Natural killer cell (primary cell): Measurements from ENCODE around the gene LYRM4. TPM values are rescaled to one million over a fixed set of nuclear protein-coding genes. Genes with fewer than 3 reads are reported as not detected.

ENCODE experiments used
- ATAC-seq, 3 donors: fragments of 150-1000 bp in 2 of 3; fragments of 200-7000 bp in 1 of 3; cut with Tn5 transposase; 1 replicate in 1 of 3; 2 replicates in 2 of 3; pipeline ENCODE4 v1.10.0; 2021; ENCODE audit warnings: mild to moderate bottlenecking in 2 of 3, moderate library complexity in 2 of 3
- DNase-seq, 2 donors: peaks; one replicate each; pipeline versions ENCODE4 v3.0.0 to v3.0.0-alpha.2; 2013 to 2021; ENCODE audit warnings: mixed read lengths in 1 of 2
- H3K27ac ChIP-seq: one replicate; pipeline ENCODE4 v1.5.1; 2013; ENCODE audit warnings: mild to moderate bottlenecking, low read length
- H3K27me3 ChIP-seq: one replicate; pipeline ENCODE4 v1.6.1; 2013; ENCODE audit warnings: low read length; ENCODE audit not compliant: control insufficient read depth, insufficient read depth
- H3K36me3 ChIP-seq: one replicate; pipeline ENCODE4 v1.6.1; 2013; ENCODE audit warnings: low read length; ENCODE audit not compliant: control insufficient read depth, insufficient read depth
- H3K4me1 ChIP-seq: one replicate; pipeline ENCODE4 v1.6.1; 2013; ENCODE audit warnings: low read length; ENCODE audit not compliant: control insufficient read depth, insufficient read depth
- H3K4me3 ChIP-seq: one replicate; pipeline ENCODE4 v1.5.1; 2013; ENCODE audit warnings: low read length
- H3K9me3 ChIP-seq: one replicate; pipeline ENCODE4 v1.6.1; 2013; ENCODE audit warnings: low read length; ENCODE audit not compliant: control insufficient read depth, insufficient read depth
- H3K27ac Mint-ChIP-seq, 2 donors: one replicate each; pipeline ENCODE4 v1.8.0; 2022; ENCODE audit warnings: mild to moderate bottlenecking in 2 of 2, mixed read lengths in 2 of 2, moderate library complexity in 1 of 2
- H3K27me3 Mint-ChIP-seq, 2 donors: one replicate each; pipeline ENCODE4 v1.8.0; 2022; ENCODE audit warnings: low read depth in 2 of 2, mixed read lengths in 2 of 2
- H3K36me3 Mint-ChIP-seq: one replicate; pipeline ENCODE4 v1.8.0; 2022; ENCODE audit warnings: mixed read lengths
- H3K4me1 Mint-ChIP-seq, 2 donors: one replicate each; pipeline ENCODE4 v1.8.0; 2022; ENCODE audit warnings: mixed read lengths in 2 of 2
- H3K4me3 Mint-ChIP-seq: one replicate; pipeline ENCODE4 v1.8.0; 2022; ENCODE audit warnings: mild to moderate bottlenecking, moderate library complexity, mixed read lengths
- H3K9me3 Mint-ChIP-seq, 2 donors: one replicate each; pipeline ENCODE4 v1.8.0; 2022; ENCODE audit warnings: mixed read lengths in 2 of 2
- WGBS: methylation state at CpG from one replicate; pipeline ENCODE4 v1.1.7; 2013; ENCODE audit warnings: missing lambda C conversion rate; ENCODE audit not compliant: insufficient coverage; 5-methylcytosine and 5-hydroxymethylcytosine counted together
- intact Hi-C: fragments of 100-400 bp; cut with micrococcal nuclease; formaldehyde crosslinking; loops from one replicate; pipeline ENCODE4 v1.14.2; 2022
- total RNA-seq, 4 donors: library from RNA; stranded (reverse); fragments of 120-200 nt in 1 of 4; gene quantifications; one replicate each; pipeline versions ENCODE4 v1.2.3 to v1.2.4, GENCODE V29; 2013 to 2022
- TF ChIP-seq, protein P1 (sequence below): fragments of 200-600 bp; IDR thresholded peaks from one replicate; pipeline ENCODE4 v1.8.0; 2022; ENCODE audit warnings: antibody characterized with exemption

The LYRM4 gene
- total RNA-seq, 3 donors from 2014 or later (not counting 1 experiment from before 2014, with no cell fraction given), result 9.1 to 11.4 (median 11.1) TPM

DNA sequence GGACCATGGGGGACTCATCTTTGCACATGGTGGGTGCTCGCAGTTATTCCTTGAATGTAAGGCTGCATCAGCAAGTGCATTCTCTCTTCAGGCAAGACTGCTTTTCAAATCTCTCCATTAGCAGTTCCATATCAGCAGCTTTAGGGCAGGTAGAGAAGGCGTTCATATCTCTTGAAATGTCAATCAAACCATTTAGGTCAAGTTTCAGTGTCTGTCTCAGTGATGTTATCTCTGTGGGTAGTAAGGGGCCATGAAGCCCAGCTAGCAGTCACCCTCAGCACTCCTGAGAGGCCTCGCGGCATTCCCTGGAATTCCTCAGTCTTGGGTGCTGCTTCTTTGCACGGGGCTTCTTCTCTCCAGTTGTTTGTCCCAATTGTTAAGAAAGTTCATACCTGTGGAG lies 24.8 kb upstream of the LYRM4 start:
- intact Hi-C loops, result no loop called here
- Histone ChIP-seq H3K27ac (no peak overlapping the region), H3K4me3 (no peak overlapping the region), H3K9me3 (no peaks in the 10 kb centered on the region), H3K27me3 (no peaks in the 10 kb centered on the region), H3K36me3 (no peaks in the 10 kb centered on the region), H3K4me1 (no peaks in the 10 kb centered on the region)
- no peak for DNase-seq
- H3K4me3 Mint-ChIP-seq, result no peak overlapping the region
- H3K9me3 Mint-ChIP-seq, result no peaks in the 10 kb centered on the region
- no peaks in the 10 kb centered on the region for H3K36me3 Mint-ChIP-seq
- ATAC-seq, result no peak
- 98% methylated on average over 5 of the region's 5 CpGs for WGBS
- no peak overlapping the region for H3K27ac Mint-ChIP-seq
- TF ChIP-seq, protein P1, sequence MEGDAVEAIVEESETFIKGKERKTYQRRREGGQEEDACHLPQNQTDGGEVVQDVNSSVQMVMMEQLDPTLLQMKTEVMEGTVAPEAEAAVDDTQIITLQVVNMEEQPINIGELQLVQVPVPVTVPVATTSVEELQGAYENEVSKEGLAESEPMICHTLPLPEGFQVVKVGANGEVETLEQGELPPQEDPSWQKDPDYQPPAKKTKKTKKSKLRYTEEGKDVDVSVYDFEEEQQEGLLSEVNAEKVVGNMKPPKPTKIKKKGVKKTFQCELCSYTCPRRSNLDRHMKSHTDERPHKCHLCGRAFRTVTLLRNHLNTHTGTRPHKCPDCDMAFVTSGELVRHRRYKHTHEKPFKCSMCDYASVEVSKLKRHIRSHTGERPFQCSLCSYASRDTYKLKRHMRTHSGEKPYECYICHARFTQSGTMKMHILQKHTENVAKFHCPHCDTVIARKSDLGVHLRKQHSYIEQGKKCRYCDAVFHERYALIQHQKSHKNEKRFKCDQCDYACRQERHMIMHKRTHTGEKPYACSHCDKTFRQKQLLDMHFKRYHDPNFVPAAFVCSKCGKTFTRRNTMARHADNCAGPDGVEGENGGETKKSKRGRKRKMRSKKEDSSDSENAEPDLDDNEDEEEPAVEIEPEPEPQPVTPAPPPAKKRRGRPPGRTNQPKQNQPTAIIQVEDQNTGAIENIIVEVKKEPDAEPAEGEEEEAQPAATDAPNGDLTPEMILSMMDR, result no peak
- H3K27me3 Mint-ChIP-seq, result no peaks in the 10 kb centered on the region
- peaks cover 24 to 25% of the 10 kb centered on the region in 2 donors for H3K4me1 Mint-ChIP-seq

DNA sequence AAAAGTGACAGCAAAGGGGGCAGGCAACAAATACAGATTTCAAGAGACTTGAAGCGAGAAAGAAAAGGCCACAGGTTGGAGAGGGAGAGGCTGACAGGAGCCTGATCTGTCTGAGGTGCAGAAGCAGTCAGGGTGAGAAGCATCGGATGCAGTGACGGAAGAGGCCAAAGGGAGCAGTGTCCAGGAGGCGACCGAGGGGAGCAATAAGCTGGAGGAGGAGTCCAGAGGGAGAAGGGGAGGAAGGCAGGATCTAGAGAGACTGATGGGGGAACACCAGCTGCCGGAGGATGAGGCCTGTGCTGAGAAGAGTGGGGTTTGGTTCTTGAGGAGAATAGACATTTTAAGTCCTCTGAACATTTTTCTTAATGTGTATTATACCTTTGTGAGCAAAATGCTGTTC lies 24.3 kb upstream of the LYRM4 start:
- intact Hi-C loops, result no loop called here
- H3K9me3 ChIP-seq, result no peaks in the 10 kb centered on the region
- Mint-ChIP-seq H3K4me3 (no peak overlapping the region), H3K27me3 (no peaks in the 10 kb centered on the region), H3K36me3 (no peaks in the 10 kb centered on the region), H3K4me1 (peaks cover 24 to 29% of the 10 kb centered on the region in 2 donors), H3K27ac (no peak overlapping the region), H3K9me3 (no peaks in the 10 kb centered on the region)
- TF ChIP-seq, protein P1, result no peak
- no peaks in the 10 kb centered on the region for H3K4me1 ChIP-seq
- H3K27ac ChIP-seq, result no peak overlapping the region
- H3K27me3 ChIP-seq, result no peaks in the 10 kb centered on the region
- DNase-seq (no peak), ATAC-seq (no peak)
- WGBS, result 95% methylated on average over 6 of the region's 6 CpGs
- no peak overlapping the region for H3K4me3 ChIP-seq
- H3K36me3 ChIP-seq, result no peaks in the 10 kb centered on the region

DNA sequence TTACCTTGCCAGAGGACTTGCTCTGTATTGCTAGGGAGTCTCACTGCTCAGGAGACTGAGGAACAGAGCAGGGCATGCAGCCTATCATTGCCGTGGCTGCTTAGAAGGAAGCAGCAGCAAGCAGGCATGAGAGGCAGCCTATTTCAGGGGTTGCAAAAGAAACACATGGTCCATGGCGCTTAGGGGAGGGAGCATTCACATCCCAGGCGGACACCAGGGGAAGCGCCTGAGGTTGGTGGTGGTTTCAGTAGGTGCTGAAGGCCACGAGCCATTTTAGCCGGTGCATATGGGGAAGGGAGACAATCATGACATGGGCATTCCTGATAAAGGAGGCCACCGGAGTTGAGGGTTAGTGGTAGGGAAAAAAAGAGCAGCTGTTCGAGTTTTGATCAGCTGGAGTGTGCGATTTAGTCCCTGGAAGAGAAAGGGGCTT lies 21.5 kb upstream of the LYRM4 start:
- no peaks in the 10 kb centered on the region for H3K27me3 ChIP-seq
- DNase-seq, result no peak
- no peak overlapping the region for H3K4me3 ChIP-seq
- H3K4me1 Mint-ChIP-seq, result peaks cover 13 to 16% of the 10 kb centered on the region in 2 donors
- no peaks in the 10 kb centered on the region for H3K9me3 ChIP-seq
- 94% methylated on average over 9 of the region's 9 CpGs for WGBS
- intact Hi-C loops, result no loop called here
- no peaks in the 10 kb centered on the region for H3K36me3 Mint-ChIP-seq
- no peaks in the 10 kb centered on the region for H3K9me3 Mint-ChIP-seq
- no peaks in the 10 kb centered on the region for H3K4me1 ChIP-seq
- no peak for ATAC-seq
- no peaks in the 10 kb centered on the region for H3K36me3 ChIP-seq
- H3K27me3 Mint-ChIP-seq, result no peaks in the 10 kb centered on the region
- no peak overlapping the region for H3K4me3 Mint-ChIP-seq
- no peak overlapping the region for H3K27ac ChIP-seq
- TF ChIP-seq, protein P1, result no peak
- no peak overlapping the region for H3K27ac Mint-ChIP-seq

DNA sequence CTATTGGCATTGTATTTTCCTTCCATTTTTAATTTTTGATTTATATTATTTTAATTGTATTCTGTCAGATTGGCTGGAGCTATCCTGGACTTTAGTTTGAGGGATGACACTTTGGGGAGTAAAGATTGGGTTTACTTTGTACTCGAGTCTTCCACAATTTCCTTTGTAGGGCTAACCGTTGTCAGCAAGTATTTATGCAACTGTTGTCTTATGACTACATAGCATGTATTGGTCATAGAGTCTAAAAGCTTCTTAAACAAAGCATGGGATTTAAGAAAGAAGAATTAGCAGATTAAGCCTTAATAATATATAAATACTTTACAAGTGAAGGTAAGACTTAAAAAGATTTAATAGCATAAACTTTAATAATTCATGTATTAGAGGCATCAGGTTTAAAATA lies 20.2 kb upstream of the LYRM4 start:
- Mint-ChIP-seq H3K36me3 (no peaks in the 10 kb centered on the region), H3K4me3 (no peak overlapping the region), H3K27ac (no peak overlapping the region), H3K4me1 (peaks cover 13 to 16% of the 10 kb centered on the region in 2 donors), H3K27me3 (no peaks in the 10 kb centered on the region), H3K9me3 (no peaks in the 10 kb centered on the region)
- no peak overlapping the region for H3K27ac ChIP-seq
- intact Hi-C loops, result no loop called here
- no peak for DNase-seq
- H3K4me1 ChIP-seq, result no peaks in the 10 kb centered on the region
- 34% methylated on average over 2 of the region's 2 CpGs for WGBS
- no peaks in the 10 kb centered on the region for H3K9me3 ChIP-seq
- no peak for ATAC-seq
- no peak overlapping the region for H3K4me3 ChIP-seq
- H3K36me3 ChIP-seq, result no peaks in the 10 kb centered on the region
- no peaks in the 10 kb centered on the region for H3K27me3 ChIP-seq
- TF ChIP-seq, protein P1, result no peak
